Stromal cell of bone marrow (primary cell): ENCODE results near the gene KCNIP3.

ENCODE experiments used
- DNase-seq: peaks from one replicate; pipeline ENCODE4 v3.0.0-alpha.2; 2012; ENCODE audit warnings: low read depth

KCNIP3 gene

GRCh38 chr2:95328358-95329125, 31.4 kb downstream of the KCNIP3 start:
- no peak for DNase-seq

- no peak for DNase-seq
These were observed 32.3 kb downstream of the KCNIP3 start for GRCh38 chr2:95329401-95329800.

DNA sequence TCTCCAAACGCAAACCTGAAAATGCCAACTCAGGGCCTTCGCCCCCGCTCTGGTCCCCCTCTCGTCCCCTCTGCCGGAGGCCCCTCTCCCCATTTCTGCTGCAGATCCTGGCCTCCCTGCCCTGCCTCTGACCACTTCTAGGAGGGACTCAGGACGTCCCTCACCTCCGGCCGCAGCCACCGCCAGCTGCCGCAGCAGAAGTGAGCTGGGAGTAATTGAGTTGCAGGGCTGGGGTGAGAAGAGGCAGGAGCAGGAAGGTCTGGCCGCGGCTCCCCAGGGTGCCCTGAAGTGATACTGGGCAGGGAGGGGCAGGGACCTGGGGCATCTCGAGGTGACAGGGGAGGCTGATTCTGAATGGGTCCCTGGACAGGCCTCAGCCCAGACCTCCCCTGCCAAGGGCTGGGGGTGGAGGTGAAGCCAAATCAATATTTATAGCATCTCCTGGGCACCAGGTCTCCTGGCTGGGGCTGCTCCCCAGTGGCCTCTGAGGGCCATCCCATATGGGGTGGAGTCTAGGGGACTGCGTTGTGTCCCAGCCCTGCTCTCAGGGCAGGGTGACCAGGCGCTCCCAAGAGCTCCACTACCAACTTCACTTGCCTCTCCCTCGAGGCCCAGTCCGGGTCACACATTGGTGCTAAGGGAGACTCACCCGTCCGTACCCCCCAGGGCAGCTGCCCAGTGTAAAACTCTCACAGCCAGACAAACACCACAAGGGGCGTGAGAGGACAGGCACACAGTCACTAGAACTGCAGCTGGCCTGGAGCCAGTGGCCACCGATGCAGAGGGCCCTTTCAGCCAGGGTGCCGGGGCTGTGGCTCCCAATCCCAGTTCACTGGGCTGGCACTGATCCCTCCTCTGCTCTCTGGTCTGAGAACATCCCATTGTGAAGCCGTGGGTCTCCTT, 33.0 kb downstream of the KCNIP3 start:
- no peak for DNase-seq

DNA sequence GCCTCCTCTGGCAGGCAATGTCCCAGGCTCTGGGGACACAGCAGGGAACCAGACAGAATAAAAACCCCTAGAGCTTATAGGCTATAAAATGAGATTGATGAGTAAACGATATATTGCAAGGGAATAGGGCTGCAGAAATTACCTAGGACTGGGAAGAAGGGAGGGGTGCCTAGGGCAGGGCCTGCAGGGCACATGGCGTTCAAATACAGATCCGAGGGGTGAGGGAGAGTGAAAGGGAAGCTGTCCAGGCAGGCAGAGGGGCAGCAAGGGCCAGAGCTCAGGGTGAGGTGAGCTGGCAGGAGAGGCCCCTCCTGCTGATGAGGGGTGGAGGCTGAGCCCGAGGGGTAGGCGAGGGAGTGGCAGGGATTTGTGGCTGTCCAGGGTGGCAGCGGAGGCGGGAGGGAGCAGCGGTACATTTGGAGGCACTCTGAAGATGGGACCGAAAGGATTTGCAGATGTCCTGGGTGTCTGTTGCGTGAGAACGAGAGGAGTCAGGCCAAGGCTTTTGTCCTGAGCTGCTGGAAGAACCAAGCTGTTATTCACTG, 33.7 kb downstream of the KCNIP3 start:
- DNase-seq: no peak

DNA sequence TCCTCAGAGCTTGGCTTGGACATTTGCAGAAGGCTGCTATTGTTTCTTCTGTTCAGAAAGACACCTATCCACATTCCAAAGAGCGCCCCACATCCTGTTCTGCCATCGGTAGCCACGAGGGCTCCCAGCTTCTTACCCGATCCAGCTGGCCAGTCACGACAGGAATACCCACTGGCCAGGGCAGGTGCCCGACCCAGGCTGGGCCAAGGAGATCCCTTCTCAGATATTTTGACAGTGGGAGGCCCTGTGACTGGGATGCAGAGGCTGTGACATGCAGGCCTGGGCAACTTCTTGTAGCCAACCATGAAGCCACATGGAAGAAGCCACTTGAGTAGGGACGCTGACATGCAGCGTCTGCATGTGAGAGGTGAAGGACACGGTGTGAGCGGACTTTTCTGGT, 34.5 kb downstream of the KCNIP3 start:
- DNase-seq: no peak

DNA sequence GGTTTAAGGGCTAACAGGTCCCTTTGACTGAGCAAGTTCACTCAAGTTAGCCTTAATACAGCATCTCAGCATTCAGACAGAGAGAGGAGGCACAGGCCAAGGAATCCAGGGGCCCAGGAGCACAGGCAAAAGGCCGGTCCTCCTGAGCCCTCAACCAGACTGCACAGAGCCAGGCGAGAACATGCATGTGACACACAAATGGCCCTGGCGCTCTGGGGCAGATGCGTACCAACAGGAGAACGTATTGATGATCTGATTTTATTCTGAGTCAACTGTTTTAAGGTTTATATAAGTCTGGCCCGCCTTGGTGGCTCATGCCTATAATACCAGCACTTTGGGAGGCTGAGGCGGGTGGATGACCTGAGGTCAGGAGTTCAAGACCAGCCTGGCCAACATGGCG, 34.9 kb downstream of the KCNIP3 start:
- DNase-seq: no peak

GRCh38 chr2:95333056-95333455, 35.9 kb downstream of the KCNIP3 start:
- DNase-seq: no peak

DNA sequence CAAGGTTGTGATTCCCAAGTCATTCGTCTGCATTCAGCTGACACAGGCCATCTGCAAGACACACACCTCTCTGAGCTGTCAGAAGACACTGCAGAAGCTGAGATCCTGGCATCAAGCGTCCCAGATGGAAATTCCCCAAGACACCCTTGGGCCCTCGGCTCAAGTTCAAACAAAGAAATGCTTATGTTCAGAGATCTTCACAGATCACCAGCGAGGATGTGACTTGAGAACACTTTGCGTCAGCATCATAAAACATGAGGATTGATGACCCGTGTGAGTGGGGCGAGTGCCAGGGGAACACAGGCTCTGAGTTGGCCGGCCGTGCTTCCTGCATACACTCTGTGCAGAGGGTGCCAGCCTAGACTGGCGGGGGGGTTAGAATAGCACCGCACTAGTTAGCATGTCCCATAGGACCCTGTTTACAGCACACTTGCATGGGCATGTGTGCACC, 36.8 kb downstream of the KCNIP3 start:
- peak; percentile 77 for DNase-seq

GRCh38 chr2:95334916-95335641, 37.9 kb downstream of the KCNIP3 start:
- no peak for DNase-seq

DNA sequence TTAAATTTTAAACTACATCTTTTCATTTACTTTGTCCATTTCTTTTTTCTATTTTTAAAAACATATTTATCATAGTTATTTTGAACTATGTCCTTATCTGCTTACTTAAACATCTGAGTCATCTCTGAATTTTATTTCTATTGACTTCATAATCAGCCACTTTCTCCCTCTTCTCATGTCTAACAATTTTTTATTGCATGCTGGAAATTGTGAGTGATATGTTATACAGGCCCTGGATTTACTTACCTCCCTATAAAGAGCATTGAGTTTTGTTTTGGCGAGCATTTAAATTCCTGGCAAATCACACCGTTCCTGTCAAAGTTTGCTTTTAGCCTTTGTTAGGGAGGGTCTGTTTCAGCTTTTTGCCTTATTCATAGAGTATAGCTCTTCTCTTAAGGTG, 39.3 kb downstream of the KCNIP3 start:
- no peak for DNase-seq

GRCh38 chr2:95337829-95338228, 40.7 kb downstream of the KCNIP3 start:
- no peak for DNase-seq

DNA sequence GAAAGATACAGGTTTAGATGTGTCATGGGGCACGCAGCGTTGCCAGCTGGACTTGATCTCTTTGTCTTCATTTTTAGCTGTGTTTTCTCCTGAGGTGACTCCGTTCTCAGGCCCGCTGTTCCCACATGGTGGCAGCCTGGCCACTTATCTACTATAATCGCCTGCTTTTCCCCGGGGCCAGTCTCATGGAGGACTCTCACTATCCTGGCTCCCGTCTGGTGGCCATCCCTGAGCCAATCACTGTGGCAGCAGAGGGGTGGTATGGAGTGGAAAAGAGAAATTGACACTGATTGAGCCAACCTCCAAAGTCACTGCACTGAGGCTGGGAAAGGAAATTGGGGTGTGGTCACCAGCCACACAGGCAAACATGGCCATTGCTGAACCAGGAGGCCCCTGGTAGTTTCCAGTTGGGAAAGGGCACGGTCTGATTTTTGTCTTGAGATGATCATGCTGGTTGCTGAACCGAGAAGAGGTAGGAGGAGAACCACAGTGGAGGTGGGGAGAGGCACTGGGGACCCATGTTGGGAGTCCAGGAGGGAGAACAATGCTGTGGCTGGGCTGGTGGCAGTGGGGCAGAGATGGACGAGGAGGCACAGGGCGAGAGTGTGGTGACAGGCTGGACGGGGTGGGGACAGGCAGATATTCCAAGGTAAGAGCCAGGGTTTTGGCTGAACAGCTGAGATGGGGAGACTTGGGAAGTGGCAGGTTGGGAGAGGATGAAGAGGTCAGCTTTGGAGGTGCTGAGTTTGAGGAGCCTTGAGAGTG, 45.6 kb downstream of the KCNIP3 start:
- DNase-seq: no peak

DNA sequence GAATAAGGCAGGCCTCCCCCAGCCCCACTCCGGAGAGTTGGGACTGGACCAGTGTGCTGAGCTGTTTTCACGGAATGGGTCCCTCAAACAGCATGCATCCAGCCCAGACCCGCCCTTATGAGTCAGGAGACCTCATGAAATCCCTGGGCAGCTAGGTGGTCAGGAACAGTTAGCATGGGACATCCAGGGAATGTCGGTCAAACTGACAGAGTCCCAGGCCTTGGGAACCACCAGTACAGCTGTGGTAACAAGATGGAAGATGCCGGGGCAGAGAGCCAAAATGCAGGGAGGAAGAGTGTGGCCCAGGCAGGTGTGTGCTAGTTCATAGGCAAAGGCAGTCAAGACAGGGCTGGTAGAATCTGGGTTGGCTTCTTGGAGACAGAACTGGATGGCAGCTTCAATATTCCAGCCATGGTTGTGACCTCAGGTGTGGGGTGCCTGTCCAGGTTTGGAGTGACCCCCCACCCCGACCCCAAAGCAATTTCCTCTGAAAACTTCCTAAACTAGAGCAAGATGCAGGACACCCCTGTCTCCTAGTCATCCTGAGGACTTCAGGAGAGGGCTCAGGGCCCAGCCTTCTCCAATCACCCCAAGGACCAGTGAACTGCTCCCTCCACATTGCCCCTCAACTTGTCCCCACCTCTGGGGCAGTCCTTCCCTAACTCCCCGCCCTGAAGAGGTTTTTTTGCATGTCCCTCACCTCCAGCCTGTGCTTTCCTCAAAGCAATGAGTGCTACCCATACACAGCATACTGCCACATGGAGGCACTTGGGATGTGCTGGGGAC, 46.5 kb downstream of the KCNIP3 start:
- DNase-seq: no peak

DNA sequence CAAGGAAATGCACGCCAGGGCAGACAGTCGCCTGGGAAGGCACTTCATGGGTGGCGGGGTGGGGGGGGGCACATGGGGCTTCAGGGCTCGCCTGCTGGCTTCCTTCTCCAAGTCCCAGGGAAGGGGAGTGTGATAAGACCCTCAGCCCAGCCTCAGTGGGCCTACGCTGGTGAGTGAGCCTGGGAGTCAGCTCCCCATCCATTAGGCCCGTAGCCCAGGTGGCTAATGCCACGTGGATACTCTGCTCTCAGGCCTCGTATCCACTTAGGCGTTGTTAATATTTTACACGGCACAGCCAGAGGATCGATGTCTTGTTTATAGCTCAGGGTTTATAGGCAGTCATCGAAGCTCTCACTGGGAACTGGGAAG, 47.1 kb downstream of the KCNIP3 start:
- DNase-seq: no peak

DNA sequence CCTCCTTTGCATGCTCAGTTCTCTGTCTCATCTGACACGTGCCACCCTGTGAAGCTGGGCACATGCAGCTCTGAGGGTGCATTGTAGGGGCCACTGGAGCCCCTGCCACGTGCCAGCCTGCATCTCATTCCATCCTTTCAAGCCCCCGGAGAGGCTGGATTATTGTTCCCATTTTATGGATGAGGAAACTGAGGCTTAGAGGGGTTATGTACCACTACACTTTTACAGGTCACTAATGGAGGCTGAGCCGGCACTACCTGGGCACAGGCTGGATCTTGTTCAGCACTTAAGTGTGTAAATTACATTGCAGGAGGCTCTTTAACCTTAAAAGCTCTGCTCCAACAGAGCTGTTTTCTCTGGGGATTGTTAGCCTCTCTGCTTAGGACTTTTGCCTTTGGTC, 47.5 kb downstream of the KCNIP3 start:
- no peak for DNase-seq

DNA sequence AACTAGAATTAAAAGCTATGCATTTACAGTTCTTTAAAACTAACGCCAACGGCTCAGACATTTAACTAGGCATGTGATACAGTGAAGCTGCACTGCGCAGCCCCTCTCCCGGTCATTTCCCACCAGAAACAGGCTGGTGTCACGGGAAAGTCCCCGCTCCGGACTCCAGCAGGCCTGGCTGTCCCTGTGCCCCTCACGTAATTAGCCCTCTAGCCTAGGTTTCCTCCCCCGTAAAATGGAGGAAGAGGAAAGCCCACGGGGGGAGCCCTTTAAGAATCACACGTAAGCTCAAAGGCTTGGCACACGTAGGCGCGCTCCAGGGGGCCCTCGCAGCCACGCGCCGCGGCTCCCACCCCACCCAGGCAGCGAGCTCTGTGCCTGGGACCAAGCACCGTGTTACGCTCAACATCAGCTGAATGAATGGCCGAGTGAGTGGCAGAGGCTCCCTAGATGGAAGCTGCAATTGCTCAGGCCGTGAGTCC, 48.0 kb downstream of the KCNIP3 start:
- DNase-seq: no peak

- DNase-seq: peak; percentile 50
These were observed 48.5 kb downstream of the KCNIP3 start for GRCh38 chr2:95345563-95346230.

DNA sequence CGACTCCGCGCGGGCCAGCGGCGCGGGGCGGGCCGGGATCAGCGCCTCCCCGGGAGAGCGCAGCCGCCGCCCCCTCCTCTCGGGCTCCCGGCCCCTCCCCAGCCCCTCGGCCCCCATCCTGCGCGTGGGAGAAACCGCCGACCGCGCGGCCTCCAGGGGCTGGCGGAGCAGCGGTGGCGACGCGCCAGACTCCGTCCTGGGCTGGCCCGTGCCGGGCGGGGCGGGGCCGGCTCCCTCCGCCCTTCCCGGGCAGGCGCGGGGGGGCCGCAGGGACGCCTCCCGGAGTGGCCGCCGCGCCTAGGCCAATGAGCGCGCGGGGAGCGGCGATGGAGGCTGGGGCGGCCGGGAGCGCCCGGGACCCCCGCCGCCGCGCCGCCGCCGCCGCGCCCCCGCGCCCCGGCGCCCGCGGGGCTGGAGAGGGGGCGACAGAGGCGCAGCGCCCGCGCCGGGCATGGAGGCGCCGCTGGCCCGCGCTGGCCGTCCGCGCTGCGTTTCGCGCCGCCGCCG, 49.1 kb downstream of the KCNIP3 start:
- DNase-seq: peak; percentile 18

GRCh38 chr2:95346738-95347671, 49.9 kb downstream of the KCNIP3 start:
- no peak for DNase-seq
